HepG2 (cell line): ENCODE data around the gene NME9. TPM values are rescaled to one million over a fixed set of nuclear protein-coding genes. Genes with fewer than 3 reads are reported as not detected.

Experiments used
- BRD4 ChIP-seq: sonication (generic); formaldehyde crosslinking; IDR thresholded peaks from 2 replicates; pipeline ENCODE4 v1.4.0; 2020; ENCODE audit warnings: missing genetic modification reagents
- CENPX ChIP-seq: sonication (generic); formaldehyde crosslinking; IDR thresholded peaks from 2 replicates; pipeline ENCODE4 v1.9.0; 2021; ENCODE audit warnings: mild to moderate bottlenecking, missing genetic modification reagents, moderate library complexity
- DMTF1 ChIP-seq: sonication (generic); formaldehyde crosslinking; IDR thresholded peaks from 2 replicates; pipeline ENCODE4 v1.4.0; 2020; ENCODE audit warnings: mild to moderate bottlenecking, missing genetic modification reagents
- ELF1 ChIP-seq: sonication (generic); formaldehyde crosslinking; IDR thresholded peaks from 2 replicates; pipeline ENCODE4 v1.4.0; 2020; ENCODE audit warnings: missing genetic modification reagents
- ERF ChIP-seq: IDR thresholded peaks from 2 replicates; pipeline ENCODE4 v1.6.1; 2018; ENCODE audit warnings: missing biosample characterization, missing genetic modification reagents
- ESRRA ChIP-seq: sonication (generic); formaldehyde crosslinking; IDR thresholded peaks from 2 replicates; pipeline ENCODE4 v1.5.1; 2020; ENCODE audit warnings: mild to moderate bottlenecking, low read depth, missing genetic modification reagents
- FOXP1 ChIP-seq, 2 experiments: fragments of 450-650 bp in 1 of 2; IDR thresholded peaks; 2 replicates each; pipeline ENCODE4 v1.6.1; 2017 to 2018; ENCODE audit warnings: antibody characterized with exemption in 1 of 2
- IRX3 ChIP-seq: sonication (generic); formaldehyde crosslinking; IDR thresholded peaks from 2 replicates; pipeline ENCODE4 v1.8.1; 2023; ENCODE audit warnings: mild to moderate bottlenecking, low read depth, missing genetic modification reagents, borderline replicate concordance
- NFE2L2 ChIP-seq: fragments of 150-350 bp; IDR thresholded peaks from 2 replicates; pipeline ENCODE4 v1.6.1; 2014; ENCODE audit warnings: low read length
- PHF21A ChIP-seq: sonication (generic); formaldehyde crosslinking; IDR thresholded peaks from 2 replicates; pipeline ENCODE4 v1.5.0; 2020; ENCODE audit warnings: mild to moderate bottlenecking, missing genetic modification reagents
- PTBP1 ChIP-seq: fragments of 200-400 bp; formaldehyde crosslinking; IDR thresholded peaks from 2 replicates; pipeline ENCODE4 v1.6.1; 2018; ENCODE audit warnings: low read length, low read depth; ENCODE audit not compliant: poor library complexity, severe bottlenecking
- RAD51 ChIP-seq: fragments of 450-650 bp; IDR thresholded peaks from 2 replicates; pipeline ENCODE4 v1.6.1; 2016; ENCODE audit warnings: borderline replicate concordance
- SMC3 ChIP-seq: IDR thresholded peaks from 2 replicates; pipeline ENCODE4 v1.6.1; 2011; ENCODE audit warnings: low read length, improper control_type of control experiment
- SNAPC2 ChIP-seq: sonication (generic); formaldehyde crosslinking; IDR thresholded peaks from 2 replicates; pipeline ENCODE4 v1.8.1; 2022; ENCODE audit warnings: mild to moderate bottlenecking, missing genetic modification reagents
- TERF1 ChIP-seq: sonication (generic); formaldehyde crosslinking; IDR thresholded peaks from 2 replicates; pipeline ENCODE4 v1.8.0; 2022; ENCODE audit warnings: mild to moderate bottlenecking, missing genetic modification reagents, moderate library complexity
- TIGD3 ChIP-seq: sonication (generic); formaldehyde crosslinking; IDR thresholded peaks from 2 replicates; pipeline ENCODE4 v1.5.1; 2020; ENCODE audit warnings: mild to moderate bottlenecking, missing genetic modification reagents, borderline replicate concordance
- TRIM22 ChIP-seq: fragments of 450-650 bp; IDR thresholded peaks from 2 replicates; pipeline ENCODE4 v1.6.1; 2017
- ZBTB33 ChIP-seq: sonication (generic); formaldehyde crosslinking; IDR thresholded peaks from 2 replicates; pipeline ENCODE4 v1.4.0; 2020; ENCODE audit warnings: missing genetic modification reagents
- ZNF18 ChIP-seq: sonication (generic); formaldehyde crosslinking; IDR thresholded peaks from 2 replicates; pipeline ENCODE4 v1.8.0; 2022; ENCODE audit warnings: mild to moderate bottlenecking, missing genetic modification reagents; ENCODE audit not compliant: insufficient replicate concordance
- ZNF879 ChIP-seq: sonication (generic); formaldehyde crosslinking; IDR thresholded peaks from 2 replicates; pipeline ENCODE4 v1.8.1; 2023; ENCODE audit warnings: missing genetic modification reagents
- polyA plus RNA-seq, 8 experiments: library from polyadenylated mRNA; depleted of rRNA in 3 of 8; stranded (reverse) in 7 of 8; unstranded in 1 of 8; fragments of >200 nt; fragmentation: Illumina TruSeq in 4 of 8; extraction: Trizol in 4 of 8; gene quantifications; 2 replicates each; pipeline versions ENCODE4 v1.2.1 to v1.2.3, GENCODE V29; 2011 to 2016; ENCODE audit warnings: low read depth in 4 of 8, missing spikeins in 1 of 8, mixed read lengths in 1 of 8; ENCODE audit not compliant: insufficient read depth in 1 of 8
- total RNA-seq, 5 experiments: library from RNA; depleted of rRNA; stranded (reverse); fragments of >200 nt; fragmentation: Illumina TruSeq; extraction: Trizol; gene quantifications; 2 replicates each; pipeline ENCODE4 v1.2.3, GENCODE V29; 2016; ENCODE audit warnings: low read depth in 1 of 5

Gene NME9
- total and polyA plus RNA-seq, 2 of the 13 experiments (the other 11 are each of a cell fraction or from before 2014, with no cell fraction given): not detected

- no peak for TF ChIP-seq DMTF1 (CRISPR knock-in tag)
- no peak for TF ChIP-seq BRD4 (CRISPR knock-in tag)
- TF ChIP-seq NFE2L2: no peak
- no peak for TF ChIP-seq ZNF18 (CRISPR knock-in tag)
- no peak for TF ChIP-seq ESRRA (CRISPR knock-in tag)
- TF ChIP-seq IRX3: 0 out of 2 replicates have a peak, but pooled peaks have one; percentile 45
- no peak for TF ChIP-seq ERF (CRISPR knock-in tag)
- TF ChIP-seq ELF1 (CRISPR knock-in tag): no peak
- TF ChIP-seq TRIM22: no peak
- TF ChIP-seq CENPX: no peak
- no peak for TF ChIP-seq ZBTB33 (CRISPR knock-in tag)
- TF ChIP-seq RAD51: no peak
- no peak for TF ChIP-seq TERF1 (CRISPR knock-in tag)
- TF ChIP-seq PTBP1: no peak
- TF ChIP-seq TIGD3: no peak
- peak; percentile 59 for TF ChIP-seq PHF21A
- TF ChIP-seq SMC3: no peak
- peak; percentile 38; the same call in 1 of the 2 replicates for TF ChIP-seq SNAPC2 (CRISPR knock-in tag)
- no peak for TF ChIP-seq FOXP1 (IDR thresholded peaks at IDR 0.05)
- no peak for TF ChIP-seq FOXP1 (CRISPR knock-in tag; IDR thresholded peaks at IDR 0.05)
- TF ChIP-seq ZNF879: no peak
These were observed 18.5 kb upstream of the NME9 start, which contains the start of gene MRAS (continued) for GRCh38 chr3:138347960-138348753.
